ENCODE data around the gene STK11.

Gene STK11

DNA sequence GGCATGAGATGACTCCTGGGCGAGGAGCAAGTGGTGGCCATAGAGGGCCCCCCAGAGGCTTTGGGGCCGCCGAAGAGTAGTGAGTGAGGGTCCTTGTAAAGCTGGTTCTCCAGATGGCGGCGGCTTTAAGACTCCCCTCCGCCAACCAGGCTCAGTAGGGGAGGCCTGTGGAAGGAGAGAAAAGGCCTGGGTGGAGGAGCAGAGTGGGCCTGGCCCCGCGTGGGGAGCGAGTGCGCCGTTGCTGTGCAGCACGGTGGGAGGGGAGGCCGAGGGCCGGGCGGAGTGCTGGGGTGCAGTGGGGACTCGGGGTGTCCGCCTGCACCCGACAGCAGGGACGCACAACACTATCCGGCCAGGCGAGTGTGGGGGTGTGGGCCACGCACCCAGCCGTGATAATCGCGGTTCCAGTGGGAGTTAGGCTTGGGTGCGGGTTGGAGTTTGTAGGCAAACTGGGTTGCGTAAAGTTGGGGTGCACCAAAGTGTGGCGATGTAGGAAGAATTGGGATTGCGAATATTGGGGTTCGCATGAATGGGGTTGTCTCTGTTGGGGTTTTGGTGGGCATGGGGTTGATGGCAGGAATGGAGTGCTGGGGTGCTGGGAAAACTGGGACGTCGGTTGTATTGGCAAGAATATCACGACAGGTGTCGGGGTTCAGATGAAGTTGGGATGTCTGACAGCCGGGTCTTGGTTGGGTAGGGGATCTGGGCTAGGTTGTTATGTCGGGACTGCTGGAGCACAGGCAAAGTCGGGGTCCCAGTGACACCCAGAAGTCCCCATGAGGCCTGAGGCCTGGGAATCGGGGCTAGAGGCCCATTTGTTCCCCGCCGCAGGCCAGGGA lies 62.9 kb downstream of the STK11 start:
- Histone ChIP-seq H3K9me3 (replicated peaks in 1 of 2; ENCODE audit: control insufficient read depth in 2 of 2, insufficient read depth in 1 of 2, low read depth in 1 of 2, low read length in 2 of 2) (no peaks in the 10 kb centered on the region), H2BK120ac (ENCODE audit: low read depth, low read length) (peak overlapping the region; percentile 73), H4K91ac (ENCODE audit: low read depth, low read length, poor library complexity) (peak overlapping the region; percentile 97), H3K4me2 (ENCODE audit: insufficient read depth, low read length, poor library complexity, severe bottlenecking) (peak overlapping the region; percentile 90), H4K8ac (ENCODE audit: low read depth, low read length) (peak overlapping the region; percentile 48), H3K14ac (ENCODE audit: low read length) (peak overlapping the region; percentile 40), H3K4ac (ENCODE audit: low read length) (no peak overlapping the region), H2BK5ac (ENCODE audit: low read length) (peak overlapping the region; percentile 84), H3K4me1 (ENCODE audit: control insufficient read depth in 2 of 2, insufficient read depth in 1 of 2, low read depth in 1 of 2, low read length in 2 of 2) (peaks cover 46 to 55% of the 10 kb centered on the region in 2 donors), H3K27ac (replicated peaks; ENCODE audit: low read length) (peak overlapping the region; percentile 43), H3K79me1 (ENCODE audit: low read depth, low read length) (peaks cover 20% of the 10 kb centered on the region), H2BK15ac (ENCODE audit: low read length) (peak overlapping the region; percentile 96), H3K4me3 (ENCODE audit: low read length in 2 of 2) (peak overlapping the region; percentile 30 to 32), H3K18ac (ENCODE audit: low read length) (peak overlapping the region; percentile 86), H3K27me3 (ENCODE audit: control insufficient read depth in 3 of 3, insufficient read depth in 3 of 3, low read depth in 1 of 3, low read length in 3 of 3) (peaks cover 0 to 2% (median 0%) of the 10 kb centered on the region in 3 experiments), H2AK5ac (ENCODE audit: low read depth, low read length) (peak overlapping the region; percentile 99), H3K36me3 (replicated peaks in 1 of 2; ENCODE audit: control insufficient read depth in 2 of 2, insufficient read depth in 2 of 2, low read length in 2 of 2) (peaks cover 27 to 39% of the 10 kb centered on the region in 2 donors), H3K23ac (ENCODE audit: low read depth, low read length, poor library complexity) (peak overlapping the region; percentile 100), H3K9ac (ENCODE audit: low read depth, low read length, poor library complexity) (peak overlapping the region; percentile 78), H2AFZ (ENCODE audit: low read length) (peak overlapping the region; percentile 81), H2BK12ac (ENCODE audit: low read length) (peak overlapping the region; percentile 100)
- no peak for DNase-seq (ENCODE audit: low spot score)
- WGBS, 2 donors (ENCODE audit: extremely low coverage in 2 of 2, insufficient read length in 2 of 2, insufficient replicate concordance in 1 of 2), result 100% methylated on average over 3 of the region's 40 CpGs; no CpG with 5 or more reads in 1 of the 2 donors

DNA sequence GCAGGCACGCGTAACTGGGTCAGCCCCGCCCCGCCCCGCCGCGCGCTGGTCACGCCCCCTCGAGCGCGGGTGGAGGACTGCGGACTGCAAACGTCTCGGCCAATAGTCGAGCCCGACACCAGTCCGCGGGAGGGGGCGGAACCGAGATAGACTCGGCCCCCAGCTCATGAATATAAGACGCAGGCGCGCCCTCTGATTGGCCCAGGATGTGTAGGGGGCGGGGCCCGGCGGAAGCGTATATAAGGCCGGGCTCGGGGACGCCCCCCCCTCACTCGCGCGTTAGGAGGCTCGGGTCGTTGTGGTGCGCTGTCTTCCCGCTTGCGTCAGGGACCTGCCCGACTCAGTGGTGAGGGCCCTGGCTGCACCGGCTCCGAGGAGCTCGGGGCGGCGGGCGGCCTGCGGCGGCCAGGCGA lies 63.5 kb downstream of the STK11 start, which contains the start of gene CIRBP:
TSS of gene CIRBP (plus strand) at position 268 of the 413 bp plus-strand sequence. CDS start 1,602 bp downstream, outside the sequence.
- Histone ChIP-seq H2BK120ac (ENCODE audit: low read depth, low read length) (peak within 1 kb of the TSS; percentile 73), H3K9me3 (replicated peaks in 1 of 2; ENCODE audit: control insufficient read depth in 2 of 2, insufficient read depth in 1 of 2, low read depth in 1 of 2, low read length in 2 of 2) (no peaks in the 10 kb centered on the region), H4K8ac (ENCODE audit: low read depth, low read length) (peak within 1 kb of the TSS; percentile 96), H3K4me3 (ENCODE audit: low read length in 2 of 2) (peak within 1 kb of the TSS; percentile 86 to 88), H3K4ac (ENCODE audit: low read length) (peak within 1 kb of the TSS; percentile 98), H3K27me3 (ENCODE audit: control insufficient read depth in 3 of 3, insufficient read depth in 3 of 3, low read depth in 1 of 3, low read length in 3 of 3) (peaks cover 0 to 2% (median 0%) of the 10 kb centered on the region in 3 experiments), H2BK12ac (ENCODE audit: low read length) (peak within 1 kb of the TSS; percentile 100), H3K18ac (ENCODE audit: low read length) (peak within 1 kb of the TSS; percentile 99), H3K9ac (ENCODE audit: low read depth, low read length, poor library complexity) (peak within 1 kb of the TSS; percentile 100), H2BK5ac (ENCODE audit: low read length) (peak within 1 kb of the TSS; percentile 98), H3K4me1 (ENCODE audit: control insufficient read depth in 2 of 2, insufficient read depth in 1 of 2, low read depth in 1 of 2, low read length in 2 of 2) (peaks cover 46 to 54% of the 10 kb centered on the region in 2 donors), H3K27ac (replicated peaks; ENCODE audit: low read length) (peak within 1 kb of the TSS; percentile 96), H3K4me2 (ENCODE audit: insufficient read depth, low read length, poor library complexity, severe bottlenecking) (peak within 1 kb of the TSS; percentile 90), H3K36me3 (replicated peaks in 1 of 2; ENCODE audit: control insufficient read depth in 2 of 2, insufficient read depth in 2 of 2, low read length in 2 of 2) (peaks cover 33 to 45% of the 10 kb centered on the region in 2 donors), H2BK15ac (ENCODE audit: low read length) (peak within 1 kb of the TSS; percentile 96), H3K14ac (ENCODE audit: low read length) (peak within 1 kb of the TSS; percentile 40), H2AFZ (ENCODE audit: low read length) (peak within 1 kb of the TSS; percentile 81), H3K23ac (ENCODE audit: low read depth, low read length, poor library complexity) (peak within 1 kb of the TSS; percentile 100), H4K91ac (ENCODE audit: low read depth, low read length, poor library complexity) (peak within 1 kb of the TSS; percentile 99), H2AK5ac (ENCODE audit: low read depth, low read length) (peak within 1 kb of the TSS; percentile 99), H3K79me1 (ENCODE audit: low read depth, low read length) (peaks cover 20% of the 10 kb centered on the region)
- no CpG with 5 or more reads among the region's 50 CpGs for WGBS, 2 donors (ENCODE audit: extremely low coverage in 2 of 2, insufficient read length in 2 of 2, insufficient replicate concordance in 1 of 2)
- peak; percentile 98 for DNase-seq (ENCODE audit: low spot score)

DNA sequence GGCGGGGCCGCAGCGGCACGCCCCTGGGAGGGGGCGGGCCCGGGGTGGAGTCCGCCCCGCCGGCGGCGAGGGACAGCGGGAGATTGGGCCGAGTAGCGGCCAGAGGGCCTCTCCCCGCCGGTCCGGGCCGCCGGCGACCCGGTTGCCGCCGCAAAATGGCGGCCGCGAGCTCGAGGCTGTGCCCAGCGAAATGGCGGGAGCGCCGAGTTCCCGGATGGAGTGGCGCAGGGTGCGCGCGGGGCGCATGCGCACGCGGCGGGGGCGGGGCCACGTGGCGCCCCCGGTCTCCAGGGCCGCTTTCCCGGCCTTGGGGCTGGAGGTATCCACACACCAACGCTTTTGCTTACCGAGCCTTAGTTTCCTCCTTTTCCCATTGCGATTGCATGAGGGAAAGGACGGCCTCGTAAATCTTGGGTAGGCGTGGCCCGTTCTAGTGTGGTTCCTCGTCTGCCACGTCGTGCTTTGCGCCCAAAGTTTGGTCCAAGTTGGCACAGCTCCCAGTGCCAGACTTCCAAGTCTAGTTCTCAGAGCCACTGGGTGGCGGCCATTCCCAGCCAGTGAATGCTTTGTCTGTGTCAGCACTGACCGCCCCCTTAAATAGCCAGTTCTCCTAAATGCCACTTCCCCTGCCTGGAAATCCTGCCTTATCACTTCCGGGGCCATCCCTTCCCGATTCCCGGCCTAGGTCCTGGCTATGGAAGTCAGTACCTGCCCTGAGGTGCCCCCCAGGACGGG lies 64.1 kb downstream of the STK11 start:
- DNase-seq (ENCODE audit: low spot score), result no peak
- Histone ChIP-seq H4K8ac (ENCODE audit: low read depth, low read length) (peak overlapping the region; percentile 96), H2BK5ac (ENCODE audit: low read length) (peak overlapping the region; percentile 98), H2AK5ac (ENCODE audit: low read depth, low read length) (peak overlapping the region; percentile 91), H3K27ac (replicated peaks; ENCODE audit: low read length) (peak overlapping the region; percentile 96), H3K4me1 (ENCODE audit: control insufficient read depth in 2 of 2, insufficient read depth in 1 of 2, low read depth in 1 of 2, low read length in 2 of 2) (peaks cover 43 to 52% of the 10 kb centered on the region in 2 donors), H2AFZ (ENCODE audit: low read length) (no peak overlapping the region), H3K9me3 (replicated peaks in 1 of 2; ENCODE audit: control insufficient read depth in 2 of 2, insufficient read depth in 1 of 2, low read depth in 1 of 2, low read length in 2 of 2) (no peaks in the 10 kb centered on the region), H3K18ac (ENCODE audit: low read length) (peak overlapping the region; percentile 99), H2BK120ac (ENCODE audit: low read depth, low read length) (no peak overlapping the region), H3K27me3 (ENCODE audit: control insufficient read depth in 3 of 3, insufficient read depth in 3 of 3, low read depth in 1 of 3, low read length in 3 of 3) (peaks cover 0 to 2% (median 0%) of the 10 kb centered on the region in 3 experiments), H3K36me3 (replicated peaks in 1 of 2; ENCODE audit: control insufficient read depth in 2 of 2, insufficient read depth in 2 of 2, low read length in 2 of 2) (peaks cover 37 to 51% of the 10 kb centered on the region in 2 donors), H3K4me2 (ENCODE audit: insufficient read depth, low read length, poor library complexity, severe bottlenecking) (peak overlapping the region; percentile 79), H3K4ac (ENCODE audit: low read length) (peak overlapping the region; percentile 98), H2BK15ac (ENCODE audit: low read length) (no peak overlapping the region), H3K79me1 (ENCODE audit: low read depth, low read length) (peaks cover 20% of the 10 kb centered on the region), H3K23ac (ENCODE audit: low read depth, low read length, poor library complexity) (peak overlapping the region; percentile 100), H3K4me3 (ENCODE audit: low read length in 2 of 2) (peak overlapping the region; percentile 86 to 88), H2BK12ac (ENCODE audit: low read length) (no peak overlapping the region), H4K91ac (ENCODE audit: low read depth, low read length, poor library complexity) (peak overlapping the region; percentile 99), H3K9ac (ENCODE audit: low read depth, low read length, poor library complexity) (peak overlapping the region; percentile 100), H3K14ac (ENCODE audit: low read length) (no peak overlapping the region)
- no CpG with 5 or more reads among the region's 64 CpGs for WGBS, 2 donors (ENCODE audit: extremely low coverage in 2 of 2, insufficient read length in 2 of 2, insufficient replicate concordance in 1 of 2)

All from neuronal stem cell (in vitro differentiated cells).